Activated naive CD8-positive, alpha-beta T cell treated with anti-CD3 and anti-CD28 coated beads, Interleukin-2, amount 10 ng/mL, durations not matched to agents 7 days and 5 days (primary cell): ENCODE data around the gene RDH8. TPM values are rescaled to one million over a fixed set of nuclear protein-coding genes. Genes with fewer than 3 reads are reported as not detected.
"Not testable (repeated sequence)": the region's sequence is repeated elsewhere in the genome, so short reads cannot be mapped to it uniquely, and the experiment has no call there.

ENCODE experiments used
- ATAC-seq: fragments of 150-1000 bp; cut with Tn5 transposase; one replicate; pipeline ENCODE4 v1.10.0; 2021; ENCODE audit warnings: low read depth, moderate library complexity
- POLR2A ChIA-PET: fragments of 350-600 bp; sonication (Branson Sonifier 250); formaldehyde crosslinking; loops from one replicate; lab custom pipeline; 2021; ENCODE audit warnings: antibody characterized with exemption; lab: Charles Lee
- DNase-seq: peaks from one replicate; pipeline ENCODE4 v3.0.0; 2021
- H3K27ac Mint-ChIP-seq: one replicate; pipeline ENCODE4 v1.8.0; 2022; ENCODE audit warnings: mild to moderate bottlenecking, mixed read lengths
- H3K27me3 Mint-ChIP-seq: one replicate; pipeline ENCODE4 v1.8.0; 2022; ENCODE audit warnings: mild to moderate bottlenecking, moderate library complexity, mixed read lengths
- H3K36me3 Mint-ChIP-seq: one replicate; pipeline ENCODE4 v1.8.0; 2021; ENCODE audit warnings: mild to moderate bottlenecking, mixed read lengths
- H3K4me1 Mint-ChIP-seq: one replicate; pipeline ENCODE4 v1.8.0; 2021; ENCODE audit warnings: mixed read lengths
- H3K4me3 Mint-ChIP-seq: one replicate; pipeline ENCODE4 v1.8.0; 2022; ENCODE audit warnings: mild to moderate bottlenecking, moderate library complexity, mixed read lengths
- H3K9me3 Mint-ChIP-seq: one replicate; pipeline ENCODE4 v1.8.0; 2021; ENCODE audit warnings: mixed read lengths
- total RNA-seq, 2 experiments: library from RNA; stranded (reverse); gene quantifications; one replicate each; pipeline ENCODE4 v1.2.3, GENCODE V29; 2021

Gene RDH8
- total RNA-seq, 2 experiments from 2014 or later: not detected

- POLR2A ChIA-PET: interaction anchor here (0.6 kb wide), 1 partner anchor 1604 kb away, joined by 5 read pairs; no protein-coding TSS in a partner anchor
- Mint-ChIP-seq H3K36me3 (no peaks in the 10 kb centered on the region), H3K27ac (no peak overlapping the region), H3K27me3 (peaks cover 40% of the 10 kb centered on the region), H3K4me1 (peaks cover 11% of the 10 kb centered on the region), H3K9me3 (peaks cover 4% of the 10 kb centered on the region), H3K4me3 (no peak overlapping the region)
- no peak for DNase-seq
- ATAC-seq: no peak
These were observed 5.0 kb upstream of the RDH8 start for GRCh38 chr19:10008184-10008765.

DNA sequence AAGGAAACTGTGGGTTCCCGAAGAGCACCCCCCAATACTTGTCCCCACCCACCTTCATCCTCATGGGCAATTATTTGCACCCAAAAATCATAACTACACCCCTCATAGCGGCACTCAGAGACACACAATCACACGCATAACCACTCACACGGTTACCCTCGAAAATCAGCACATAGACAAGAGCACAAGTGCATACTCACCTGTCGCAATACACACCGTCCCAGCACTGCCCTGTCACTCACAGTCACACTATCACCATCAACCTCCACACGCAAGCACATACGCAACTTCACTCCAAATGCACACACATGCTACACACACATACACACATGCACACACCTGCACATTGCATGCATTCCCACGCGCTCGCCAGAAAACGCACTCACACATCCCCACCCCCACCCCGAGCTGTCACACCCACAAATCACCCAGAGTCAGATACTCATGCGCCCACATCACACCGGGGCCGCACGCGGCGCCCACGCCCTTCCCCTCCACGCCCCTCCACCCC, 3.5 kb upstream of the RDH8 start:
- peaks cover 7% of the 10 kb centered on the region for H3K4me1 Mint-ChIP-seq
- POLR2A ChIA-PET: interaction anchor here (0.6 kb wide), 1 partner anchor 10 kb away, joined by 3 read pairs; no protein-coding TSS in a partner anchor
- H3K4me3 Mint-ChIP-seq: no peak overlapping the region
- H3K27ac Mint-ChIP-seq: no peak overlapping the region
- no peak for DNase-seq
- no peak for ATAC-seq
- H3K27me3 Mint-ChIP-seq: peaks cover 42% of the 10 kb centered on the region
- no peaks in the 10 kb centered on the region for H3K36me3 Mint-ChIP-seq
- peaks cover 2% of the 10 kb centered on the region for H3K9me3 Mint-ChIP-seq

- POLR2A ChIA-PET: interaction anchor here (0.5 kb wide), 1 partner anchor 327 kb away, joined by 3 read pairs; no protein-coding TSS in a partner anchor
- no peak for ATAC-seq
- DNase-seq: no peak
- Mint-ChIP-seq H3K4me3 (no peak within 1 kb of the TSS), H3K27ac (no peak within 1 kb of the TSS), H3K9me3 (peaks cover 1% of the 10 kb centered on the region), H3K36me3 (no peaks in the 10 kb centered on the region), H3K4me1 (peaks cover 7% of the 10 kb centered on the region), H3K27me3 (peaks cover 42% of the 10 kb centered on the region)
These were observed 3.0 kb upstream of the RDH8 start, which contains the start of gene COL5A3 for GRCh38 chr19:10010247-10010691. TSS of gene COL5A3 (minus strand) at chr19:10010504. CDS start at chr19:10010385, 119 bp downstream.

DNA sequence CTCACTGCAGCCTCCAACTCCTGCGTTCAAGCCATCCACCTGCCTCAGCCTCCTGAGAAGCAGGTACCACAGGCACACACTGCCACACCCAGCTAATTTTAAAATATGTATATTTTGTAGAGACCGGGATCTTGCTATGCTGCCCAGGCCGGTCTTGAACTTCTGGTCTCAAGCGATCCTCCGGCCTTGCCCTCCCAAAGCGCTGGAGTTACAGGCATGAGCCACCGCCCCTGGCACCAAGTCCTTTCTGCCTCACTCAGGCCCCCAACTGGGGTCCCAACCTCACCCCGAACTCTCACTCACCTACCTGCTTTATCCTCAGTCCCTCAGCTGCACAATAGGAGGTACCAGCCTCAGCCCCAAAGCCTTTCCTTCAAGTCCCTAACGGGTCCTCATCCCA, 2.3 kb upstream of the RDH8 start:
- Mint-ChIP-seq H3K9me3 (peaks cover 1% of the 10 kb centered on the region), H3K27ac (no peak overlapping the region), H3K4me3 (no peak overlapping the region), H3K27me3 (peaks cover 42% of the 10 kb centered on the region), H3K4me1 (peaks cover 7% of the 10 kb centered on the region), H3K36me3 (no peaks in the 10 kb centered on the region)
- POLR2A ChIA-PET: interaction anchor here (0.5 kb wide), 1 partner anchor 326 kb away, joined by 3 read pairs; no protein-coding TSS in a partner anchor
- DNase-seq (no peak), ATAC-seq (no peak)

DNA sequence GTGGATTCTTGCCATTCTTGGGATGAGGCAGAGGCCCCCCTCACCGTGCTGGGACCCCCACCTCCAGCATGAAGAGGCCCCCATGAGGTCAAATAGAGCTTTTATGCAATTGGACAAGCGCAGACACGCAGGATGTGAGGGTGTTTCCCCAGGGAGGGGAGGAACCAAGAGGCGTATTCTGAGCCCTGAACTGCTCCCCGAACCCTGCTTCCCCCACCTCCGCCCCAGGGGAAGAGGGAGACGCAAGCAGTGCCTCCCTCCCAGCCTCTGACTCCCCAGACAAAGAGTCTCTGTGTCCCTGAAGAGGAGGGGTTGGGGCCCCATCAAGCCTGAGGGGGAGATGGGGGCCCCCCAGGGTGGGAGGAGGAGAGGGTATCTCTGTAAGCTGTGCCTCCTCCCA, 1.3 kb upstream of the RDH8 start:
- H3K36me3 Mint-ChIP-seq: no peaks in the 10 kb centered on the region
- POLR2A ChIA-PET: no interaction called here
- ATAC-seq: no peak

GRCh38 chr19:10013834-10014618, 743 bp downstream of the RDH8 start:
- H3K27me3 Mint-ChIP-seq: peaks cover 26% of the 10 kb centered on the region
- H3K4me3 Mint-ChIP-seq: no peak overlapping the region
- ATAC-seq (no peak), DNase-seq (no peak)
- H3K36me3 Mint-ChIP-seq: no peaks in the 10 kb centered on the region
- no peak overlapping the region for H3K27ac Mint-ChIP-seq
- H3K4me1 Mint-ChIP-seq: peaks cover 4% of the 10 kb centered on the region
- POLR2A ChIA-PET: no interaction called here
- no peaks in the 10 kb centered on the region for H3K9me3 Mint-ChIP-seq

More for the DNA sequence above, 1.3 kb upstream of the RDH8 start:
- DNase-seq: no peak
- Mint-ChIP-seq H3K27ac (no peak overlapping the region), H3K27me3 (peaks cover 41% of the 10 kb centered on the region), H3K4me1 (peaks cover 4% of the 10 kb centered on the region), H3K4me3 (no peak overlapping the region), H3K9me3 (peaks cover 1% of the 10 kb centered on the region)

- Mint-ChIP-seq H3K4me3 (no peak overlapping the region), H3K27ac (no peak overlapping the region)
- no peak for DNase-seq
These were observed 5.0 kb downstream of the RDH8 start for GRCh38 chr19:10018263-10018662.

DNA sequence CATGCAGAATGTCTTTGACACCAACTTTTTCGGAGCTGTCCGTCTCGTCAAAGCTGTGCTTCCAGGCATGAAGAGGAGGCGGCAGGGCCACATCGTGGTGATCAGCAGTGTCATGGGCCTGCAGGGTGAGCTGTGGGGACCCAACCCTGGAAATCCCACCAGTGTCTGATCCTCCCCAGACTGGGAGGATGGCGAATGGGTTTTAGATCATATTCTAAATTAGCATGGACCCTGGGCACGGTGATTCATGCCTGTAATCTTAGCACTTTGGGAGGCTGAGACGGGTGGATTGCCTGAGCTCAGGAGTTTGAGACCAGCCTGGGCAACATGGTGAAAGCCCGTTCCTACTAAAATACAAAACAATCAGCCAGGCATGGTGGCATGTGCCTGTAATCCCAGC, 5.5 kb downstream of the RDH8 start:
- no peak overlapping the region for H3K4me3 Mint-ChIP-seq
- no peaks in the 10 kb centered on the region for H3K27me3 Mint-ChIP-seq
- DNase-seq: no peak
- no peak for ATAC-seq
- POLR2A ChIA-PET: no interaction called here
- H3K27ac Mint-ChIP-seq: no peak overlapping the region
- no peaks in the 10 kb centered on the region for H3K9me3 Mint-ChIP-seq
- no peaks in the 10 kb centered on the region for H3K36me3 Mint-ChIP-seq
- no peaks in the 10 kb centered on the region for H3K4me1 Mint-ChIP-seq

More at GRCh38 chr19:10018263-10018662, 5.0 kb downstream of the RDH8 start:
- H3K9me3 Mint-ChIP-seq: no peaks in the 10 kb centered on the region
- no peaks in the 10 kb centered on the region for H3K4me1 Mint-ChIP-seq
- H3K36me3 Mint-ChIP-seq: no peaks in the 10 kb centered on the region
- no peak for ATAC-seq
- POLR2A ChIA-PET: no interaction called here
- peaks cover 2% of the 10 kb centered on the region for H3K27me3 Mint-ChIP-seq

- no peaks in the 10 kb centered on the region for H3K36me3 Mint-ChIP-seq
- H3K9me3 Mint-ChIP-seq: no peaks in the 10 kb centered on the region
- POLR2A ChIA-PET: no interaction called here
- no peak overlapping the region for H3K4me3 Mint-ChIP-seq
- no peak overlapping the region for H3K27ac Mint-ChIP-seq
- ATAC-seq (no peak), DNase-seq (no peak)
- peaks cover 1% of the 10 kb centered on the region for H3K27me3 Mint-ChIP-seq
- no peaks in the 10 kb centered on the region for H3K4me1 Mint-ChIP-seq
These were observed 6.0 kb downstream of the RDH8 start for GRCh38 chr19:10019246-10019645.

GRCh38 chr19:10020851-10021250, 7.6 kb downstream of the RDH8 start:
- Mint-ChIP-seq H3K27ac (no peak overlapping the region), H3K9me3 (no peaks in the 10 kb centered on the region), H3K27me3 (peaks cover 11% of the 10 kb centered on the region), H3K36me3 (no peaks in the 10 kb centered on the region), H3K4me3 (no peak overlapping the region), H3K4me1 (no peaks in the 10 kb centered on the region)
- no peak for DNase-seq
- ATAC-seq: no peak
- POLR2A ChIA-PET: no interaction called here

DNA sequence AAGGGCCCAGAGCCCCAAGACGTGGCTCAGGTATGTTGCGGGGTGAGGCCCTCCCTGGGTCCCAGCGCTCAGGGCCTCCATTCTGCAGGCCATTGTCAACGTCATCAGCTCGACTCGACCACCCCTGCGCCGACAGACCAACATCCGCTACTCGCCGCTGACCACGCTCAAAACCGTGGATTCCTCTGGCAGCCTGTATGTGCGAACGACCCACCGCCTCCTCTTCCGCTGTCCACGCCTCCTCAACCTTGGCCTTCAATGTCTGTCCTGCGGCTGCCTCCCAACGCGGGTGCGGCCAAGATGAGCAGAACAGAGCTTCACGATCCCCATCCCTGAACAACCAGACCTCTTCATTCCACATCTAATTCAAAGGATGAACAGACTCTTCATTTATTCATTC, 8.2 kb downstream of the RDH8 start:
- DNase-seq: no peak
- no peaks in the 10 kb centered on the region for H3K9me3 Mint-ChIP-seq
- H3K36me3 Mint-ChIP-seq: no peaks in the 10 kb centered on the region
- H3K4me1 Mint-ChIP-seq: no peaks in the 10 kb centered on the region
- peak overlapping the region; percentile 9 for H3K27ac Mint-ChIP-seq
- POLR2A ChIA-PET: no interaction called here
- no peak overlapping the region for H3K4me3 Mint-ChIP-seq
- no peak for ATAC-seq
- peaks cover 11% of the 10 kb centered on the region for H3K27me3 Mint-ChIP-seq

- Mint-ChIP-seq H3K4me1 (no peaks in the 10 kb centered on the region), H3K9me3 (no peaks in the 10 kb centered on the region), H3K36me3 (no peaks in the 10 kb centered on the region), H3K27ac (no peak overlapping the region), H3K4me3 (no peak overlapping the region), H3K27me3 (peaks cover 15% of the 10 kb centered on the region)
- POLR2A ChIA-PET: no interaction called here
- ATAC-seq (no peak), DNase-seq (no peak)
These were observed 8.6 kb downstream of the RDH8 start for GRCh38 chr19:10021863-10022262.

- POLR2A ChIA-PET, ATAC-seq, H3K4me1 Mint-ChIP-seq, H3K36me3 Mint-ChIP-seq, H3K9me3 Mint-ChIP-seq, DNase-seq, H3K4me3 Mint-ChIP-seq, H3K27ac Mint-ChIP-seq: not testable (repeated sequence)
- H3K27me3 Mint-ChIP-seq: peaks cover 20% of the 10 kb centered on the region
These were observed 9.8 kb downstream of the RDH8 start for GRCh38 chr19:10023096-10023495.
